Activated T-cell treated with anti-CD3 and anti-CD28 coated beads, Interleukin-2, amount 50 U/mL, for 4 hours (primary cell): ENCODE results near the gene FBXW10B. TPM values are rescaled to one million over a fixed set of nuclear protein-coding genes. Genes with fewer than 3 reads are reported as not detected.
"Not testable (repeated sequence)": the region's sequence is repeated elsewhere in the genome, so short reads cannot be mapped to it uniquely, and the experiment has no call there.

ENCODE experiments used
- ATAC-seq, 2 donors: fragments of 200-7000 bp; cut with Tn5 transposase; one replicate each; pipeline ENCODE4 v1.10.0; 2021
- DNase-seq: peaks from one replicate; pipeline ENCODE4 v3.0.0-alpha.2; 2020
- H3K27me3 Mint-ChIP-seq: one replicate; pipeline ENCODE4 v1.8.0; 2021; ENCODE audit warnings: low read depth, mixed read lengths
- H3K36me3 Mint-ChIP-seq: one replicate; pipeline ENCODE4 v1.8.0; 2022; ENCODE audit warnings: mixed read lengths; ENCODE audit not compliant: insufficient read depth
- H3K4me1 Mint-ChIP-seq: one replicate; pipeline ENCODE4 v1.8.0; 2021; ENCODE audit warnings: low read depth, mixed read lengths
- H3K4me3 Mint-ChIP-seq: one replicate; pipeline ENCODE4 v1.8.0; 2021; ENCODE audit warnings: mild to moderate bottlenecking, moderate library complexity, mixed read lengths
- H3K9me3 Mint-ChIP-seq: one replicate; pipeline ENCODE4 v1.8.0; 2021; ENCODE audit warnings: mixed read lengths
- total RNA-seq, 3 donors: library from RNA; stranded (reverse); gene quantifications; one replicate each; pipeline ENCODE4 v1.2.1, GENCODE V29; 2021

FBXW10B gene
- total RNA-seq, 3 donors from 2014 or later, result 0.73 to 2.1 (median 0.87) TPM

GRCh38 chr17:15650741-15651582 lies 31.5 kb upstream of the FBXW10B start:
- Mint-ChIP-seq H3K9me3 (no peaks in the 10 kb centered on the region), H3K4me1 (peaks cover 8% of the 10 kb centered on the region), H3K36me3 (no peaks in the 10 kb centered on the region), H3K27me3 (no peaks in the 10 kb centered on the region), H3K4me3 (peak overlapping the region; percentile 2)
- ATAC-seq (no peak), DNase-seq (no peak)

- peaks cover 12% of the 10 kb centered on the region for H3K4me1 Mint-ChIP-seq
Observed at GRCh38 chr17:15649861-15650421, 30.4 kb upstream of the FBXW10B start.

GRCh38 chr17:15648386-15648785 lies 28.9 kb upstream of the FBXW10B start:
- Mint-ChIP-seq H3K4me1 (peaks cover 12% of the 10 kb centered on the region), H3K36me3 (no peaks in the 10 kb centered on the region), H3K9me3 (no peaks in the 10 kb centered on the region), H3K4me3 (no peak overlapping the region), H3K27me3 (no peaks in the 10 kb centered on the region)
- DNase-seq (no peak), ATAC-seq (no peak)

More at GRCh38 chr17:15649861-15650421, 30.4 kb upstream of the FBXW10B start:
- H3K4me3 Mint-ChIP-seq, result no peak overlapping the region
- H3K27me3 Mint-ChIP-seq, result no peaks in the 10 kb centered on the region
- DNase-seq (no peak), ATAC-seq (no peak)
- H3K36me3 Mint-ChIP-seq, result no peaks in the 10 kb centered on the region
- H3K9me3 Mint-ChIP-seq, result no peaks in the 10 kb centered on the region

DNA sequence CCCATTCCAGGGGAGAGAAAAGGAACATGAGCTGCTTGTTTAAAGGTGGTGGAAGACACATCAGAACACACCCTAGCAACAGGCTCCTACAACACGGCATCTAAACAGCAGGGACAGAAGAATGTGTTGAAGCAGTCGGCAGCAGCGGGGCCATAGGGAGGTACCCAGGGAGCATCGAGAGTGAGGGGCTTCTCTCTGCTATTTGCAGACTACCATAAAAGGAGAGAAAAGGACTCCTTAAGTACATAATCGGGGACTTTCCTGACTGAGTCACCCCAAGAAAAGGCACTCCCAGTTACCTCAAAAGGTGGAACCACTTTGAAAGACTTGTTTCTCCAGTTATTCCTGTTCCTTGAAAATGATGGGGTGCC lies 26.4 kb upstream of the FBXW10B start:
- not testable (repeated sequence) for ATAC-seq, H3K27me3 Mint-ChIP-seq, DNase-seq, H3K4me1 Mint-ChIP-seq, H3K36me3 Mint-ChIP-seq, H3K9me3 Mint-ChIP-seq, H3K4me3 Mint-ChIP-seq

- not testable (repeated sequence) for H3K9me3 Mint-ChIP-seq, ATAC-seq, DNase-seq
Observed at GRCh38 chr17:15645099-15645941, 25.8 kb upstream of the FBXW10B start.

DNA sequence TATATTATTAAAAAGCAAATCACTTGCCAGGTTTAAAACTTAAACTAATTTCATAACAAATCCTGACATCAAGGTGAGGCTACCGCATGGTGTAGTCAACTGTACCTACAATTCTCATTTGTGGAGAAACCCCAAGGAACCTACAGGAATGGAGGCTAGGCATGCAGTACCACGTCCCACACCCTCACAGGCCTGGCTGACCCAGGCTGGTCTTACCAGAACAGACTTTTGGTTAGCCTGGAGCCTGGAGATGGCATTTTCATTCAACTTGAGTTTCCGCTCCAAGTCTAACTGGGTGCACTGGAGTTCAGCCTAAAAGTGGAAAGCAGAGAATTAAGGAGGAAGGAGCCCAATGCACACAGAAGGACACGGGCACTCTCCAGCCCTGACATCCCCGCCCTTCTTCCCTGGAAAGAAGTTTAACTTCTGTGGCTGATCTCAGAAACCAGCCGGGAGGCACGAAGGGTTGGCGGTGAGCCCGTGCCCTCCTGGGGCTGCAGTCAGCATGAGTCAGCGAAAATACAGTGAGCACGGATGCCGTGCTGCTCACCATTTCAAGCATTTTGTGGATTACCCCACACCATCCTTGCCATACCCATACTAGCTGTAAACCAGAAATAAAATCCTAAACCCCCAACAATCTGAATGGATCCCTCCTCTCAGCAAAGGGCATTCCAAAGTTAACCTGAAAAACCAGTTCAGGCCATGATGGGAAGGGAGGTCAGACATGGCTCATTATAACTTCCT lies 23.2 kb upstream of the FBXW10B start:
- H3K4me3 Mint-ChIP-seq, H3K36me3 Mint-ChIP-seq, H3K9me3 Mint-ChIP-seq, DNase-seq, ATAC-seq, H3K4me1 Mint-ChIP-seq, H3K27me3 Mint-ChIP-seq: not testable (repeated sequence)

More at GRCh38 chr17:15645099-15645941, 25.8 kb upstream of the FBXW10B start:
- not testable (repeated sequence) for H3K36me3 Mint-ChIP-seq, H3K27me3 Mint-ChIP-seq, H3K4me1 Mint-ChIP-seq, H3K4me3 Mint-ChIP-seq

GRCh38 chr17:15642014-15642413 lies 22.5 kb upstream of the FBXW10B start:
- H3K36me3 Mint-ChIP-seq, DNase-seq, H3K4me1 Mint-ChIP-seq, H3K27me3 Mint-ChIP-seq, ATAC-seq, H3K4me3 Mint-ChIP-seq, H3K9me3 Mint-ChIP-seq: not testable (repeated sequence)

DNA sequence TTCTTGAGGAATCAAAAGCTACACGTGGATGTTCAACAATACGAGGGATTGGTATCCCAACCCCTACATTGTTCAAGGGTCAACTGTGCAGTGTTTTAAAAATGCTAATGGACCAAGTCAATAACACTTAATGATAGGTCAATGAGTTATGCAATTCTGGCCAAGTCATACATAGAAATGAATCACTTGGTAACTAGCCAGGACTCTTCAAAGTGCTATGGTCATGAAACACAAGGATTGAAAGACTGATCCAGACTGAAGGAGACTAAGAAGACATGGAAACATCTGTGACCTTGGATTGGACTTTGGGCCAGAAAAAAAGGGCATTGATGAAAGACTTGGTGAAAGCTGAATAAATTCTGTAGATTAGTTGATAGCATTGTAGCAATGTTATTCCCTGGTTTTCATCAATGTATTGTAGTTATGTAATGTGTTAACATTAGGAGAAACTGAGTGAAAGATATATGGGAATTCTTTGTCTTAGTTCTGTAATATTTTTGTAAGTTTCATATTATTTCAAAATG lies 11.5 kb upstream of the FBXW10B start:
- DNase-seq, H3K4me1 Mint-ChIP-seq, ATAC-seq, H3K4me3 Mint-ChIP-seq, H3K27me3 Mint-ChIP-seq, H3K9me3 Mint-ChIP-seq: not testable (repeated sequence)
- H3K36me3 Mint-ChIP-seq, result peaks cover 16% of the 10 kb centered on the region

DNA sequence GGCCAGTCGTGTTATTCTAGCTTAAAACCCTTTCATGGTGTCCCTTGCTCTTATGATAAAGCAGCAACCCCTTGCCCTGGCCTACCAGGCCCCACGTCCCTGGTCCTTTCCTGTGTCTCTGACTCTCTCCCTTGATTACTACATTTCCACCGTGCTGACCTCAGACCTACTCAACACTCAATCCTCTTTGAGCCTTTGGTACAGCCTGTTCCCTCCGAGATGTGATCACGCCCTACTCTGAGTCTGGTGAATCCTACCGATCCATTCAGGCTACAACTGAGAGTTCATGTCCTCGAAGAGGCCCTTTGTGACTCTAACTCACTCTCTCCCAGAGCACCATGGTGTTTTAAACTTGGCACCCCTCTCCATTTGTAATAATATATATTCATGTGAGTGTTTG lies 10.5 kb upstream of the FBXW10B start:
- H3K9me3 Mint-ChIP-seq, DNase-seq, H3K4me3 Mint-ChIP-seq, ATAC-seq, H3K27me3 Mint-ChIP-seq, H3K4me1 Mint-ChIP-seq: not testable (repeated sequence)
- peaks cover 16% of the 10 kb centered on the region for H3K36me3 Mint-ChIP-seq

DNA sequence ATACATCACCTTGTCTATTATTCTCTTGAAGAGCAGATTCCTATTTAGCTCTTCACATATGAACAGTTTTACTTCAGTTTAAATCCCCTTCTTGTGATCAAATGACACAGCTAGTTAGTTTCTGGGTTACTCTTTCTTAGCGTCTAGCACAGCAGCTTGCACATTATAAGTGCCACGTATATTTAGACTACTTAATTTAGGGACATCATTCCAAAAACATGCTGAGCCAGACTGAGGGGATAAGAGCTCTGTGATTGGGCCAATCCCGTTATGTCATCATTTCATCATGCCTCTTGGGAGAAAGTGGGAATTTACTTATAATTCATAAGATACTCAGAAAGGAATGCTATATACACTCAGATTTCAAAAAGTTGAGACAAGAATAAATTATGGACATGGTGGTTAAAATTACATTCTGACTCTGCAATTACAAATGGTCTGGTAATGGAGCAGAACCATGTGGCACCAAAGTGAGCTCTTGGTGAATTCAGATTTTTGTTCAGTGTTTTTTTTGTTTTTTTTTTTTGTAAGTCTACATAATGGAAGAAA lies 4.2 kb upstream of the FBXW10B start:
- not testable (repeated sequence) for DNase-seq, H3K36me3 Mint-ChIP-seq, H3K27me3 Mint-ChIP-seq, H3K9me3 Mint-ChIP-seq, ATAC-seq, H3K4me1 Mint-ChIP-seq, H3K4me3 Mint-ChIP-seq

DNA sequence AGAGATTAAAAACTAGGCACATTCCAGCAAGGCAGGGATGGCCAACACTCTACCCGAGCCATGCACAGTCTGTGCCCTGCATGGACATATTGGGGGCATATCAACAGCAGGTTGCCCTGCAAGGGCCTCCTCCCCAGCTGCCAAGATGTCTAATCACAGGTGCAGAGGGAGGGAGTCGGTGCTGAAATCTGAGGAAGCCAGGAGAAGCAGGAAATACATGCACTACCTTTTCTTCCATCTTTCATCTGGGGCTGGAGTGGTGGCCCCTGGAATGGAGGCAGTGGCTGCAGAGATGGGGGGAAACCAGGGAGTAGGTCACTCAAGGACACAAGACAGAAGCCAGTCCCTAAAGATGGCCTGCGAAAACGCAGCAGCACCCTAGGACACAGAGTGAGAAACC lies 3.8 kb upstream of the FBXW10B start:
- not testable (repeated sequence) for ATAC-seq, H3K4me3 Mint-ChIP-seq, H3K27me3 Mint-ChIP-seq

DNA sequence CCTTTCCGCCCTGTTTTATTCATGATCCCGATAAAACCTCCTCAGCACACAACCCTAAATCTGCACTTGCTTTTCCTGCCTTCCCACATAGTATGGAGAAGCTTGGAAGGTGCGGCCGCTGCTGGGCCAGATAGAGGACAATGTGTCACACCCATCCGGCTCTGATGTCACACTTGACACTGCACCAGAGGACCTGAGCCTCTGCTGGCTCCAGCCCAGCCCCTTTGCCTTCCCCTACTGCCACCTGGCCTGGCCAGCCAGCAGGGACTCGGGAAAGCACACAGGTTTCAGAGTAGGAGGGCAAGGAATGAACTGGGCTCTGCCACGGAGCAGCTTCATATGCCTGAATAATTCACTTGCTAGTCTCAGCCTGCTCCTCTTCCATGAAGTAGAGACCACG lies 2.6 kb upstream of the FBXW10B start:
- not testable (repeated sequence) for H3K4me3 Mint-ChIP-seq, DNase-seq, H3K27me3 Mint-ChIP-seq, ATAC-seq, H3K9me3 Mint-ChIP-seq, H3K36me3 Mint-ChIP-seq, H3K4me1 Mint-ChIP-seq

More for the DNA sequence above, 3.8 kb upstream of the FBXW10B start:
- H3K36me3 Mint-ChIP-seq, H3K9me3 Mint-ChIP-seq, DNase-seq, H3K4me1 Mint-ChIP-seq: not testable (repeated sequence)

- not testable (repeated sequence) for H3K36me3 Mint-ChIP-seq, H3K27me3 Mint-ChIP-seq, DNase-seq, H3K9me3 Mint-ChIP-seq, ATAC-seq, H3K4me1 Mint-ChIP-seq, H3K4me3 Mint-ChIP-seq
Observed at GRCh38 chr17:15616828-15617227, 2.7 kb downstream of the FBXW10B start.
